GM21515 (cell line): Measurements from ENCODE around the gene GOLGA6D.
"Not testable (repeated sequence)": the region's sequence is repeated elsewhere in the genome, so short reads cannot be mapped to it uniquely, and the experiment has no call there.

Experiments used
- ATAC-seq: cut with Tn5 transposase; IDR thresholded peaks from one replicate; pipeline ENCODE4 v1.9.1; 2021; ENCODE audit not compliant: unreplicated experiment

Gene GOLGA6D, protein sequence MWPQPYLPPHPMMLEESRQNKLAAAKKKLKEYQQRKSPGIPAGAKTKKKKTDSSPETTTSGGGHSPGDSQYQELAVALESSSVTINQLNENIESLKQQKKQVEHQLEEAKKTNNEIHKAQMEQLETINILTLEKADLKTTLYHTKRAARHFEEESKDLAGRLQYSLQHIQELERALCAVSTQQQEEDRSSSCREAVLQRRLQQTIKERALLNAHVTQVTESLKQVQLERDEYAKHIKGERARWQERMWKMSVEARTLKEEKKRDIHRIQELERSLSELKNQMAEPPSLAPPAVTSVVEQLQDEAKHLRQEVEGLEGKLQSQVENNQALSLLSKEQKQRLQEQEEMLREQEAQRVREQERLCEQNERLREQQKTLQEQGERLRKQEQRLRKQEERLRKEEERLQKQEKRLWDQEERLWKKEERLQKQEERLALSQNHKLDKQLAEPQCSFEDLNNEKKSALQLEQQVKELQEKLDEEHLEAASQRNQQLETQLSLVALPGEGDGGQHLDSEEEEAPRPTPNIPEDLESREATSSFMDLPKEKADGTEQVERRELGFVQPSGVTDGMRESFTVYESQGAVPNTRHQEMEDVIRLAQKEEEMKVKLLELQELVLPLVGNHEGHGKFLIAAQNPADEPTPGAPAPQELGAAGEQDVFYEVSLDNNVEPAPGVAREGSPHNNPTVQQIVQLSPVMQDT

DNA sequence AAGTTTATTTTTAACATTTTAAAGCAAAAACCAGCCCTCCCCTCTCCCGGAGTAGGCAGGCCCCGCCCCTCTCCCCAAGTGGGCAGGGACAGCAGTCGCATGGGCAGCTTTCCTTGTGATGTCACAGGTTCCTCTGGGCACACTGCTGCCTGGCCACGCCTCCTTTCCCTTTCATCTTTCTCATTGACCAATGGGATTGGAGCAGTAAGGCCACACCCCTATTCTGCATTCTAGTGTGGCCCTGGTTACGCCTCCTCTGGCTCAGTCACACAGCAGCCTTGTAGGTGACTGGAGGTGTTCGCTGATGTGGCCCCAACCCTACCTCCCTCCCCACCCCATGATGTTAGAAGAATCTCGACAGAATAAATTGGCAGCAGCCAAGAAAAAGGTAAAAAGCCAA lies at the start of gene GOLGA6D:
GOLGA6D (plus strand) TSS at position 264 of the 400 bp plus-strand sequence; CDS start at position 305, 41 bp downstream.
- not testable (repeated sequence) for ATAC-seq

- ATAC-seq, result no peak
Measured at GRCh38 chr15:75233504-75234190, 49.0 kb upstream of the GOLGA6D start.

DNA sequence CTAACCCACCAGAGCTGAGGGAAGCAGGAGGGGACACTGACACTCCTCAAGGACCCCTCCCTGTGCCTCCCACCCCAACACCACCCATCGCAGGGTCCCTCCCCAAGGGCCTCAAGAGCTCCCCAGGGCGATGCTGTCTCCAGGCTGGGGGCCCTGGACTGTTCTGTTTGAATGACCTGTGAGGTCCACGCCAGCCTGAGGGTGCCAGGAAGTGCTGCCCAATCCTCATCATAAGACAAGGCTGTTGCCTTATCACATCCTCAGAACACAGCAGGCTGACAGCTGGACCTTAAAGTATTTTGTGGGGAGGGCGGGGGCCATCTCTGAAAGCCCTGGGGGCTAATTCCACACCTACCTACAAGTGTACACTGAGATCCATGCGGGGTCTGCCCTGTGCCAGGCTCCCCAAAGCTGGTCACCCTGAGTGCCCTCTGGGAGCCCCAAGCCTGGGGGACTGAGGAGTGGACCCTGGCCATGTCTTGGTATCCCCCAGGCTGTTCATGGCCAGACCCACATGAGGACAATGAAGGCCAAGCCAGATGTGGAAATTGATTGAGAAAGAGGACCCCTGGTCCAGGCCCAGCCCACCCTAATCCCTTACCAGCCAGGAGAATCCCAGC lies 48.3 kb upstream of the GOLGA6D start:
- no peak for ATAC-seq

- ATAC-seq, result no peak
Measured at GRCh38 chr15:75235051-75235673, 47.5 kb upstream of the GOLGA6D start.

DNA sequence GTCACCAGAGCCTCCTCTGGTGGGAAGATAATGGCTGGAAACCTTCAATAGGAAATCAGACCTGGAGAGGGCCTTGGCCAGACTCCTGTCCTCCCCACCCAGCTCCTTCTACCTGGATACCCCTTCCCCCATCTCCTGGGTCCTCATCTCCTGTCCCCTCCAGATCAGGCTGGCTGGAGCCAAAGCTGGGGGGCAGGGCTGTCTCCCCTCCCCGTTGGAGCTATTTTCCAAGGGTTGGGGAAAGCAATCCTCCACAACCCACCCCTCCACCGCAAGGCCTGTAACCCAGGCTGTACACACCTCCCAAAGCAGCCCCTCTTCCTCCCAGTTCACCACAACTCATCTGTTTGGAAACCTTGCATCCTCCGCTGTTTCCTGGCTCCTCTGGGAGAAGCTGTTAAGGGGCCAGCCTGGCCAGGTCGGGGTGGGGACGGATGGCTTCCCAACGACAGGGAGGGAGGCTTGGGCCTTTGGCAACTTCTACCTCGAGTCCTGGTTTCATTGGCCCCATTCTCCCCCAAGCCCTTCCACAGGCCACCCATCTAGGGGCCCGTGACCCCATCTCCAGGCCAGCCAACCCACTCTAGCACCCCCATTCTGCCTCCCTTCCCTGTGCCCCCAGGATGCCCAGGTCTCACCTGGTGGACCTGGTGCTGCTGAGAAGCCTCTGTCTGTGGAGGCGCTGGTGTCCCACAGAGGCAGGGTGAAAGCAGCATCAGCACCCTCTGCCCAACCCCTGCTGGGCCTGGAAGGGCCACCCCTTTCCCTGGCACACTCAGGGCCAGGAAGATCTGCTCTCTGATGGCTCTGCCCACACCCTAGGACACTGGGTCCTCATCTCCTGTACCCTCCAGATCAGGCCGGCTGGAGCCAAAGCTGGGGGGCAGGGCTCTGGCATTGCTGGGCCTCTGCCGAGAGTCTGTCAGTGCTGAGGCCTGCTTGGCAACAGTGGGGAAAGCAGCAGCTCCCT lies 46.6 kb upstream of the GOLGA6D start:
- ATAC-seq, result no peak

- ATAC-seq, result no peak
Measured at GRCh38 chr15:75237316-75237982, 45.2 kb upstream of the GOLGA6D start.

DNA sequence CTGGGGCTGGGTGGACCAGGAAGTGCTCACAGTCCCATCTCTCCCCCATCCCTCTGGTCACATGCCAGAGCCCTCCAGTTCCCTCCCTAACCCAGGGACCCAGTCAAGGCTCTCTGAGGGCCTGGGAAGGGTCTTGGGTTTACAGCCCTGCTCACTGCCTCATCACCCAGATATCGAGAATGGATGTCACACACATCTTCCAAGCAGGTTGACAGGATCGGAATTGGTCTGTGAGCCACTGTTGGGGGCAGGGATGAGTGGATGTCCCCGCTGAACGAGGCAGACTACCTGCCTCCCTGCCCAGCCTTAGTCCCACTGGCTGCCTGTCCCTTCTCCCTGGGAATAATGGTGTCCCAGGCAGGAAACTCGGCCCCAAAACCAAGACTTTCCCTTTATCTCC lies 44.5 kb upstream of the GOLGA6D start:
- ATAC-seq, result no peak

GRCh38 chr15:75245741-75246140 lies 36.9 kb upstream of the GOLGA6D start:
- ATAC-seq, result not testable (repeated sequence)

- not testable (repeated sequence) for ATAC-seq
Measured at GRCh38 chr15:75248991-75249390, 33.6 kb upstream of the GOLGA6D start.

DNA sequence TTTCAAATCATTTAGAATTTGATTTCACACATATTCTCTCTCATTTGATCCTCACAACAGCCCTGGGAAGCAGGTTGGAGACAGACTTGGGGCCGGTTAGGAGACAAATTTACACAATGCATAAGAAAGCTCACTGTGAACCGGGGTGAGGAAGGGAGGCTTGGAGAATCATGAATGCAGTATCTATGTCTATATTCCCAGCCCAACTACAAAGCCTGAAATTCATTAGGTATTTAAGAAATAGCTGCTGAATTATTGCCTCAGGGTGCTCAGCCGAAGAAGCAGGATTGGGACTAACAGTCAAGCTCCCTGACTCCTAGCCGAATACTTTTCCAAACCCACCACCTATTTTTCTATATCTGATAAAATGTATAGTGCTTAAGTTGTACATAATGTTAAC lies 32.9 kb upstream of the GOLGA6D start:
- ATAC-seq, result no peak

GRCh38 chr15:75251343-75251742 lies 31.3 kb upstream of the GOLGA6D start:
- not testable (repeated sequence) for ATAC-seq

GRCh38 chr15:75252285-75252684 lies 30.4 kb upstream of the GOLGA6D start:
- not testable (repeated sequence) for ATAC-seq

DNA sequence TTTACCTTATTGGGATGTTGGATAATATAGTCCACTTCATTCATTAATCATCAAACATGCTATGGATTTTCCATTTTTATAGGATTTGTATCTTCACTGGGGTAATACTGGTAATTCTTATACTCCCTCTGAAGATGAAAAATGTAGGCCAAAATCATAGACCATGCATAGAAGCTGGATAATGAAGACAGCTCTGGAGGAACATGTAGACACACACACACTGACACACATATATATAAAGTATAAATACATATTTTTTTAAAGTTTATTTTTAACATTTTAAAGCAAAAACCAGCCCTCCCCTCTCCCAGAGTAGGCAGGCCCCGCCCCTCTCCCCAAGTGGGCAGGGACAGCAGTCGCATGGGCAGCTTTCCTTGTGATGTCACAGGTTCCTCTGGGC lies 24.6 kb upstream of the GOLGA6D start, which contains the start of gene GOLGA6C:
GOLGA6C (plus strand) TSS at position 301 of the 400 bp plus-strand sequence. CDS start 265 bp downstream, outside the sequence.
- not testable (repeated sequence) for ATAC-seq

DNA sequence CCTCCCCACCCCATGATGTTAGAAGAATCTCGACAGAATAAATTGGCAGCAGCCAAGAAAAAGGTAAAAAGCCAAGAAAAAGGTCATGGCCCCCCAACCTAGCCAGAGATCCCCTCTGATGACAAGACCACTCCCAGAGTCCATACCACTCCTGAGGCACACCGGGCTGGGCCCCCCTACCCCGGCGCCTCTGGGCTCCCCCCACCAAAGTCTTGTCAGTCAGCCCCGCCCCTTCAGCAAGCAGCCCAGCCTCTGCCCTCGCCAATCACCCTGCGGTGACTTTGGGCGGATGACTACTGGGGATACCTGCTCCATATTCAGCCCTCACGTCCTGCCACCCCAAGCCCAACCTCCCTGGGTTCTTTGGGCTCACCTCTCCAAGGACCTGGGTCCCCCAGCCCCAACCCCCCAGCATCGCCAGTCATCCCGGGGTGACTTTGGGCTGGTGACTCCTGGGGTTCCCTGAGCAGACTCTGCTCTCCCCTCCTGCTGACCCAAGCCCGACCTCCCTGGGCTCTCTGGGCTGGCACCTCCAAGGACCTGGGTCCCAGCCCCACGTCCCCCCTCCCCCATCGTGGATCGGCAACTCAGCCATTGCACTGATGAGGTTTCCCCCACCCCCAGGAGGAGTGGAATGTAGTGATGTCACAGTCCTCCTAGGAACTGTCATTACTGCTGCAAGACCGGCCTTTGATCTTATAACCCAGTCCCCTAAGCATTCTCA lies 23.9 kb upstream of the GOLGA6D start:
- not testable (repeated sequence) for ATAC-seq

GRCh38 chr15:75259873-75260272 lies 22.8 kb upstream of the GOLGA6D start:
- ATAC-seq, result not testable (repeated sequence)

DNA sequence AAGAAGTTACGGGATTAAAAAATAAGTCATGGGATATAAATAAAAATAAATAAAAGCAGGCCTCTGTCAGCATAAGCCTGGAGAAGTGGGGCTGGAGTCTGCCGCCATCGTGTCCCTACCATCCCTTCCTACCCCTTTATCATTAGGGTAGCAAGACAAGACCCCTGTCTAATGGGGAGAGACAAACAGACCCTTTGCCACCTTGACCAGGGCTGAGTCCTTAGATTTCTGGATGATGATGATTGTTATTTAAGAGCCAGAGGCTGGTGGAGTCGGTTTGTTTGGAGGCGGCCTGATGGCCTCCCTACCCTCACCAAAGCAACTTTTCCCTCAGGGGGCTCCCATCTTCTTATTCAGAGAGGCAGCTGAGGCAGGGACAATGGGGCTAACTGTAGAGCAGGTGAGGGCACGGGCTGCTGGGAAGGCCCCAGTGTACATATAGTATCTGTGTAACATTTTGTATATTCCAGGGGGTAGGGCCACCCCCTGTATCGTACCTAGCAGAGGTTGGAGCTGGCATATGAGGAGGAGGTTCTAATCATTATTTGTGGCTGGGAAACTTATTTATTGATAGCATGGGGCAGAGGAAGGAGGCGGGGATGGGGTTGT lies 8.8 kb upstream of the GOLGA6D start:
- ATAC-seq, result not testable (repeated sequence)

GRCh38 chr15:75274509-75275107 lies 8.0 kb upstream of the GOLGA6D start:
- ATAC-seq, result not testable (repeated sequence)
